Measurements from ENCODE around the gene UCHL1. TPM values are rescaled to one million over a fixed set of nuclear protein-coding genes. Genes with fewer than 3 reads are reported as not detected.

Gene UCHL1
- total RNA-seq, 4 donors from 2014 or later, result 14.6 to 202 (median 35.6) TPM

DNA sequence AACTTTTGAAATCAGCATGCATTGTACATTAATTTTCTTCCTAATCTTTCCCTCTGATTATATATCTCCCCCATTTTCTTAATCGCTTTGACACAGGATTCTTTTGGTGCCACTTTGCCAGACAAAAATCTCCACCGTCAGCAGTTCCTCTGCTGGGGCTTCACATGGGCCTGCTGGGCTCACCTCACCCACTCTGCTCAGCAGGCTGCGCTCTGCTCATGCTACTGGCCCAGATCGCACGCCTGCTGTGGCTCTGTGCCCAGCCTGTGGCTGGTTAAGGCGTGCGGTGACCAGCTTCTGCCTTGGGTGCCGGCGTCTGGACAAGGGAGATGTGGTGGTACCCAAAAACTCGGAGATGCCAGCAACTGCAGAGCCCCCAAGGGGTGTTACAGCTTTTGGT is 31.1 kb downstream of the UCHL1 start:
- H3K4me3 ChIP-seq, result no peak overlapping the region
- WGBS, 2 donors (ENCODE audit: low coverage in 1 of 2), result 85 to 100% methylated on average over 1 to 10 of the region's 10 CpGs
- no peaks in the 10 kb centered on the region for H3K4me1 ChIP-seq
- intact Hi-C loops (cut with DNase I; ENCODE audit: low total_unique reads), result no loop called here
- in situ Hi-C loops (cut with MboI; ENCODE audit: low pct_ligation_motif_present in 1 of 4, low pct_unique_long_range_greater_than_20kb in 1 of 4, low sequenced_read_pairs in 3 of 4), result loop anchor here (10.0 to 25.0 kb wide), 4 partner anchors 357 to 599 kb away; no protein-coding TSS in a partner anchor
- H3K27ac ChIP-seq, result no peak overlapping the region
- no peaks in the 10 kb centered on the region for H3K36me3 ChIP-seq
- H3K27me3 ChIP-seq, result no peaks in the 10 kb centered on the region
- H3K9me3 ChIP-seq, result no peaks in the 10 kb centered on the region
- DNase-seq, result no peak
- no peak for TF ChIP-seq POLR2AphosphoS5 (IDR thresholded peaks at IDR 0.05)
- no peak for TF ChIP-seq CTCF (IDR thresholded peaks at IDR 0.05)
- TF ChIP-seq POLR2A (IDR thresholded peaks at IDR 0.05), result no peak
- no peak for TF ChIP-seq EP300 (IDR thresholded peaks at IDR 0.05; ENCODE audit: low read depth)

GRCh38 chr4:41288254-41288653 is 31.5 kb downstream of the UCHL1 start:
- no peak for DNase-seq
- H3K4me1 ChIP-seq, result no peaks in the 10 kb centered on the region
- in situ Hi-C loops (cut with MboI; ENCODE audit: low pct_ligation_motif_present in 1 of 4, low pct_unique_long_range_greater_than_20kb in 1 of 4, low sequenced_read_pairs in 3 of 4), result loop anchor here (10.0 to 25.0 kb wide), 4 partner anchors 357 to 599 kb away; no protein-coding TSS in a partner anchor
- intact Hi-C loops (cut with DNase I; ENCODE audit: low total_unique reads), result no loop called here
- H3K27me3 ChIP-seq, result no peaks in the 10 kb centered on the region
- TF ChIP-seq CTCF (IDR thresholded peaks at IDR 0.05), result no peak
- no peak for TF ChIP-seq EP300 (IDR thresholded peaks at IDR 0.05; ENCODE audit: low read depth)
- no peak for TF ChIP-seq POLR2A (IDR thresholded peaks at IDR 0.05)
- no peak for TF ChIP-seq POLR2AphosphoS5 (IDR thresholded peaks at IDR 0.05)
- H3K36me3 ChIP-seq, result no peaks in the 10 kb centered on the region
- WGBS, 2 donors (ENCODE audit: low coverage in 1 of 2), result 93 to 95% methylated on average over 7 to 10 of the region's 10 CpGs
- no peak overlapping the region for H3K27ac ChIP-seq
- no peak overlapping the region for H3K4me3 ChIP-seq
- no peaks in the 10 kb centered on the region for H3K9me3 ChIP-seq

DNA sequence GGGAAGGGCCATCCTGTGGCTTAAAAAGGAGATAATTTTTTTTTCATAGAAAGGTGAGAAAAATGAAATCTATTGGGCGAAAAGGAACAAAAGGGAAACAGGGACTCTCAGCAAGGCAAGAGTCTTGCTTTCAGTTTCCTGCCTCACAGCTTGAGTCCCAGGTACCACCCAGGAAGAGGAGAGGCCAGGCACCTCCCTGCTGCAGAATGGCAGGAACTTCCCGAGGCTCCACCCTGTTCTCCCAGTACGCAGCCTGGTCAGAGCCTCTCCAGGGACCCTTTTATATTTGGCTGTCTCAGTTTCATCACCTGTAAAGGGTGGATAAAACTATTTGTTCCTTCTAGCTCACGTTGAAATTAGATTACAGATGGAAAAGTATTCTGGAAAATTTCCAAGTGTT is 33.8 kb downstream of the UCHL1 start:
- peak; percentile 8 for DNase-seq
- TF ChIP-seq CTCF (IDR thresholded peaks at IDR 0.05), result no peak
- TF ChIP-seq POLR2AphosphoS5 (IDR thresholded peaks at IDR 0.05), result no peak
- TF ChIP-seq EP300 (IDR thresholded peaks at IDR 0.05; ENCODE audit: low read depth), result no peak
- TF ChIP-seq POLR2A (IDR thresholded peaks at IDR 0.05), result no peak
- Histone ChIP-seq H3K27me3 (no peaks in the 10 kb centered on the region), H3K9me3 (no peaks in the 10 kb centered on the region), H3K36me3 (no peaks in the 10 kb centered on the region), H3K4me3 (no peak overlapping the region), H3K27ac (no peak overlapping the region), H3K4me1 (no peaks in the 10 kb centered on the region)
- WGBS, 2 donors (ENCODE audit: low coverage in 1 of 2), result 45% methylated on average over 4 of the region's 4 CpGs
- in situ Hi-C loops (cut with MboI; ENCODE audit: low pct_ligation_motif_present in 1 of 4, low pct_unique_long_range_greater_than_20kb in 1 of 4, low sequenced_read_pairs in 3 of 4), result loop anchor here in 3 of 4 donors (25.0 kb wide), 1 partner anchor 597 kb away; no protein-coding TSS in a partner anchor
- intact Hi-C loops (cut with DNase I; ENCODE audit: low total_unique reads), result no loop called here

DNA sequence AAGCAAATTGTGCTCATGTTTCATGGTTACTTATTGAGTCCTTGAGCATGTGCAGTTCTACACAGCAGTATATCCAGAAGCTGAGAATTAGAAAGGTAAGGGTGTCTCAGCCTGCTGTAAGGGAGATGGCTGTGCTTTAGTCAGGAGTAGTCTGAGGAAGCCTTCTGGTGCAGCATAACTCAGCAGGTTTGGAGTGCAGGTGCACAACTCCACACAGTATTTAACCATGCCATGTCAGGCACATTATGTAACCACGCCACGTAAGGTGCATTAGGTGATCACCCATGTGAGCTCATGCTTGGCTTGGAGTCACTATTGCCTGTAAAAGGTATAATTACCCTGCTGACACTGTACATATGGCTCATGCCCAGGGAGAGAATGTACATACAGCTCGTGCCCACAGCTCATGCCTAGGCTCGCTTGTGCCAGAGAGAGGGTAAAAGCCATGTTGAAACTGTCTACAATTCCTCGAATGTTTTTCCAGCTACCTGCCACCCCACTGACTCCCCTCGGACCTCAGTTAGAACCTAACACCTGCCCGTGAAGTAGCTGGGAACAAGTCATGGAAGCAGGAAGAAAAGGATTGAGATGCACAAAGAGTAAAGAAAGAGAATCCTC is 37.8 kb downstream of the UCHL1 start:
- Histone ChIP-seq H3K4me3 (no peak overlapping the region), H3K9me3 (no peaks in the 10 kb centered on the region), H3K4me1 (no peaks in the 10 kb centered on the region), H3K36me3 (no peaks in the 10 kb centered on the region), H3K27ac (no peak overlapping the region), H3K27me3 (no peaks in the 10 kb centered on the region)
- DNase-seq, result no peak
- intact Hi-C loops (cut with DNase I; ENCODE audit: low total_unique reads), result no loop called here
- in situ Hi-C loops (cut with MboI; ENCODE audit: low pct_ligation_motif_present in 1 of 4, low pct_unique_long_range_greater_than_20kb in 1 of 4, low sequenced_read_pairs in 3 of 4), result loop anchor here in 3 of 4 donors (25.0 kb wide), 1 partner anchor 593 kb away; no protein-coding TSS in a partner anchor
- WGBS, 2 donors (ENCODE audit: low coverage in 1 of 2), result 85% methylated on average over 7 of the region's 7 CpGs; no CpG with 5 or more reads in 1 of the 2 donors
- TF ChIP-seq CTCF (IDR thresholded peaks at IDR 0.05) (no peak), EP300 (IDR thresholded peaks at IDR 0.05; ENCODE audit: low read depth) (no peak), POLR2A (IDR thresholded peaks at IDR 0.05) (no peak), POLR2AphosphoS5 (IDR thresholded peaks at IDR 0.05) (no peak)
